Stomach smooth muscle (tissue), 2 donors: Measurements from ENCODE around the gene HIP1R.
"Not testable (repeated sequence)": the region's sequence is repeated elsewhere in the genome, so short reads cannot be mapped to it uniquely, and the experiment has no call there.

ENCODE experiments used
- H3K27ac ChIP-seq: one replicate; pipeline ENCODE4 v1.7.0; 2013; ENCODE audit warnings: mild to moderate bottlenecking, low read length, inconsistent platforms
- H3K27me3 ChIP-seq, 2 donors: one replicate each; pipeline ENCODE4 v1.7.0; 2013; ENCODE audit warnings: low read length in 2 of 2; ENCODE audit not compliant: insufficient read depth in 2 of 2, control insufficient read depth in 1 of 2
- H3K36me3 ChIP-seq, 2 donors: one replicate each; pipeline ENCODE4 v1.7.0; 2013; ENCODE audit warnings: low read length in 2 of 2; ENCODE audit not compliant: control insufficient read depth in 2 of 2, insufficient read depth in 2 of 2
- H3K4me1 ChIP-seq: one replicate; pipeline ENCODE4 v1.7.0; 2013; ENCODE audit warnings: low read length; ENCODE audit not compliant: control insufficient read depth, insufficient read depth
- H3K4me3 ChIP-seq, 2 donors: one replicate each; pipeline ENCODE4 v1.7.0; 2013; ENCODE audit warnings: low read length in 2 of 2
- H3K9ac ChIP-seq, 2 donors: one replicate each; pipeline ENCODE4 v1.7.0; 2013; ENCODE audit warnings: low read length in 2 of 2, mild to moderate bottlenecking in 1 of 2
- H3K9me3 ChIP-seq, 2 donors: one replicate each; pipeline ENCODE4 v1.7.0; 2013; ENCODE audit warnings: low read length in 2 of 2; ENCODE audit not compliant: control insufficient read depth in 2 of 2
- donor health status: healthy.
- donor health status: Pancreatic carcinoma.

HIP1R gene

GRCh38 chr12:122834921-122835749 is at the start of gene HIP1R:
Gene HIP1R, plus strand, starts transcription at chr12:122835457. Its CDS starts 94 bp downstream, at chr12:122835551.
- Histone ChIP-seq H3K4me1 (peaks cover 4% of the 10 kb centered on the region), H3K27me3 (no peaks in the 10 kb centered on the region), H3K9ac (peak within 1 kb of the TSS; percentile 30 to 45), H3K27ac (no peak within 1 kb of the TSS), H3K9me3 (no peaks in the 10 kb centered on the region), H3K36me3 (no peaks in the 10 kb centered on the region), H3K4me3 (peak within 1 kb of the TSS; percentile 64 to 75)

- Histone ChIP-seq H3K27ac (no peak overlapping the region), H3K36me3 (no peaks in the 10 kb centered on the region), H3K9ac (no peak overlapping the region), H3K4me1 (no peaks in the 10 kb centered on the region), H3K4me3 (no peak overlapping the region), H3K9me3 (no peaks in the 10 kb centered on the region), H3K27me3 (no peaks in the 10 kb centered on the region)
Measured at GRCh38 chr12:122785503-122785902, 49.8 kb upstream of the HIP1R start.

GRCh38 chr12:122788387-122788786 is 46.9 kb upstream of the HIP1R start:
- H3K9me3 ChIP-seq = no peaks in the 10 kb centered on the region
- H3K4me1 ChIP-seq = no peaks in the 10 kb centered on the region
- H3K4me3 ChIP-seq = no peak overlapping the region
- H3K36me3 ChIP-seq = no peaks in the 10 kb centered on the region
- H3K27ac ChIP-seq = no peak overlapping the region
- H3K27me3 ChIP-seq = no peaks in the 10 kb centered on the region
- H3K9ac ChIP-seq = no peak overlapping the region

- Histone ChIP-seq H3K27ac (no peak overlapping the region), H3K9ac (no peak overlapping the region), H3K4me3 (no peak overlapping the region), H3K36me3 (no peaks in the 10 kb centered on the region), H3K27me3 (no peaks in the 10 kb centered on the region), H3K4me1 (no peaks in the 10 kb centered on the region), H3K9me3 (no peaks in the 10 kb centered on the region)
Measured at GRCh38 chr12:122789637-122790036, 45.6 kb upstream of the HIP1R start.

- no peak overlapping the region for H3K4me3 ChIP-seq
- no peaks in the 10 kb centered on the region for H3K9me3 ChIP-seq
- no peaks in the 10 kb centered on the region for H3K27me3 ChIP-seq
- H3K4me1 ChIP-seq = no peaks in the 10 kb centered on the region
- no peak overlapping the region for H3K9ac ChIP-seq
- H3K27ac ChIP-seq = no peak overlapping the region
- no peaks in the 10 kb centered on the region for H3K36me3 ChIP-seq
Measured at GRCh38 chr12:122790393-122791075, 44.7 kb upstream of the HIP1R start.

GRCh38 chr12:122793685-122794106 is 41.6 kb upstream of the HIP1R start:
- Histone ChIP-seq H3K36me3 (no peaks in the 10 kb centered on the region), H3K27ac (no peak overlapping the region), H3K27me3 (no peaks in the 10 kb centered on the region), H3K9me3 (no peaks in the 10 kb centered on the region), H3K4me1 (no peaks in the 10 kb centered on the region), H3K9ac (no peak overlapping the region), H3K4me3 (peak overlapping the region in 1 of 2 donors; percentile 29)

GRCh38 chr12:122795807-122796206 is 39.5 kb upstream of the HIP1R start:
- no peak overlapping the region for H3K27ac ChIP-seq
- H3K27me3 ChIP-seq = no peaks in the 10 kb centered on the region
- H3K4me1 ChIP-seq = no peaks in the 10 kb centered on the region
- no peak overlapping the region for H3K9ac ChIP-seq
- no peaks in the 10 kb centered on the region for H3K36me3 ChIP-seq
- no peak overlapping the region for H3K4me3 ChIP-seq
- no peaks in the 10 kb centered on the region for H3K9me3 ChIP-seq

- no peaks in the 10 kb centered on the region for H3K27me3 ChIP-seq
- H3K4me3 ChIP-seq = no peak overlapping the region
- H3K9me3 ChIP-seq = no peaks in the 10 kb centered on the region
- no peak overlapping the region for H3K27ac ChIP-seq
- no peaks in the 10 kb centered on the region for H3K36me3 ChIP-seq
- no peaks in the 10 kb centered on the region for H3K4me1 ChIP-seq
- H3K9ac ChIP-seq = no peak overlapping the region
Measured at GRCh38 chr12:122799641-122800243, 35.5 kb upstream of the HIP1R start.

- no peaks in the 10 kb centered on the region for H3K27me3 ChIP-seq
- no peaks in the 10 kb centered on the region for H3K4me1 ChIP-seq
- no peaks in the 10 kb centered on the region for H3K36me3 ChIP-seq
- no peak overlapping the region for H3K27ac ChIP-seq
- no peak overlapping the region for H3K4me3 ChIP-seq
- no peak overlapping the region for H3K9ac ChIP-seq
- no peaks in the 10 kb centered on the region for H3K9me3 ChIP-seq
Measured at GRCh38 chr12:122803937-122804336, 31.3 kb upstream of the HIP1R start.

GRCh38 chr12:122804957-122805356 is 30.3 kb upstream of the HIP1R start:
- H3K27ac ChIP-seq, H3K9me3 ChIP-seq, H3K4me1 ChIP-seq, H3K9ac ChIP-seq, H3K36me3 ChIP-seq, H3K27me3 ChIP-seq, H3K4me3 ChIP-seq: not testable (repeated sequence)
